ENCODE measurements around the gene MEF2B. TPM values are rescaled to one million over a fixed set of nuclear protein-coding genes. Genes with fewer than 3 reads are reported as not detected.

The MEF2B gene
- total RNA-seq, 6 donors from 2014 or later, result 2.0 to 3.9 (median 3.1) TPM; not detected in 3

DNA sequence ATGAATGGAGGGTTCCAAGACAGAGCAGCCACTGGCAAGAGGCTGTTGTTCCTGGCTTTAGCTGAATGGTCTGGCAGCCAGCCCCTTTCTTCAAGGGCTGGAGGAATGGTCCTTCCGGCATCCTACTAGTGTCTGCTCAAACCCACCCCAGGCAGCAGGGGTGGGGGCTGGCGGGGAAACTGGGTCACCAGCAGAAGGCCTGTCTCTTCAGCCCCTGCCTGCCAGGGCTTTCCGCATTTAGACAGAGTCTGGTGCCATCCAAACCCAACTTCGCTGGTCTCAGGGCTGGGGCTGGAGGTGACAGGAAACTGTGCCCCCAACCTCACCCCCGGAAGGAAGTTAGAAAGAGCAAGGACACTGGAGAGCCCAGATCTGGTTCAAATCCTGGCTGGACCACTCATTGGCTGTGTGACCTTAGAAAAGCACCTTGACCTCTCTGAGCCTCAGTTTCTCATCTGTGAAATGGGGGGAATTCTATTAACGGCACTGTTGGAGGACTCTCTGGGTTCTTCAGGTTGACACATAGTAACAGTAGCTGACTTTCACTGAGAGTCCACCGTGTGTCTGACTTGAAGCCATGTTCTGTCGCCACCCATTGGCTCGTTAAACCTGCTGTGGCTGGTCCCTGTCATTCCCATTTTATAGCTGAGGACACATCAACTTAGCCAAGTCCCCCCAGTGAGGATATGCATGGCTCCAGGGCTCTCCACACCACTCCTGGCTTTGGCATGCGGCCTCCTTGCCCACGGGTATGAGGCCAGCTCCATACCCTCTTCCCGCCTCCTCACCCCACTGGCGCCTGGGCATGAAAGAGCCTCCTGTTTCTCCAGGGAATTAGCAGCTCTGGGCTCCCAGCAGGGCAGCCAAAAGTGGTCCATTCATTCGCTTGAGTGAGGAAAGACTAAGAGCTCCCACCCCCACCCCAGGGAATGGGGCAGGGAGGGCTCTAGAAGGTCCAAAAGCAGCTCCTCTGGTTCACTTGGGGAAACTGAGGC is 35.6 kb upstream of the MEF2B start:
- no peak overlapping the region for H3K4me3 ChIP-seq
- DNase-seq, result no peak
- H3K27me3 ChIP-seq, result peaks cover 0 to 4% (median 0%) of the 10 kb centered on the region in 4 donors
- 43 to 47% methylated on average over 10 to 14 of the region's 14 CpGs for WGBS, 2 donors
- no peak for ATAC-seq (ENCODE audit: low FRiP score in 2 of 2)
- no peak for TF ChIP-seq POLR2A (IDR thresholded peaks at IDR 0.05)
- no peak for TF ChIP-seq EP300 (IDR thresholded peaks at IDR 0.05)
- no peak for TF ChIP-seq POLR2AphosphoS5 (IDR thresholded peaks at IDR 0.05)
- TF ChIP-seq, protein P1, sequence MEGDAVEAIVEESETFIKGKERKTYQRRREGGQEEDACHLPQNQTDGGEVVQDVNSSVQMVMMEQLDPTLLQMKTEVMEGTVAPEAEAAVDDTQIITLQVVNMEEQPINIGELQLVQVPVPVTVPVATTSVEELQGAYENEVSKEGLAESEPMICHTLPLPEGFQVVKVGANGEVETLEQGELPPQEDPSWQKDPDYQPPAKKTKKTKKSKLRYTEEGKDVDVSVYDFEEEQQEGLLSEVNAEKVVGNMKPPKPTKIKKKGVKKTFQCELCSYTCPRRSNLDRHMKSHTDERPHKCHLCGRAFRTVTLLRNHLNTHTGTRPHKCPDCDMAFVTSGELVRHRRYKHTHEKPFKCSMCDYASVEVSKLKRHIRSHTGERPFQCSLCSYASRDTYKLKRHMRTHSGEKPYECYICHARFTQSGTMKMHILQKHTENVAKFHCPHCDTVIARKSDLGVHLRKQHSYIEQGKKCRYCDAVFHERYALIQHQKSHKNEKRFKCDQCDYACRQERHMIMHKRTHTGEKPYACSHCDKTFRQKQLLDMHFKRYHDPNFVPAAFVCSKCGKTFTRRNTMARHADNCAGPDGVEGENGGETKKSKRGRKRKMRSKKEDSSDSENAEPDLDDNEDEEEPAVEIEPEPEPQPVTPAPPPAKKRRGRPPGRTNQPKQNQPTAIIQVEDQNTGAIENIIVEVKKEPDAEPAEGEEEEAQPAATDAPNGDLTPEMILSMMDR (IDR thresholded peaks at IDR 0.05), result no peak
- peaks cover 11 to 17% (median 12%) of the 10 kb centered on the region in 4 donors for H3K4me1 ChIP-seq
- H3K27ac ChIP-seq, result no peak overlapping the region
- peaks cover 0 to 12% (median 4%) of the 10 kb centered on the region in 4 donors for H3K36me3 ChIP-seq
- no peaks in the 10 kb centered on the region for H3K9me3 ChIP-seq

DNA sequence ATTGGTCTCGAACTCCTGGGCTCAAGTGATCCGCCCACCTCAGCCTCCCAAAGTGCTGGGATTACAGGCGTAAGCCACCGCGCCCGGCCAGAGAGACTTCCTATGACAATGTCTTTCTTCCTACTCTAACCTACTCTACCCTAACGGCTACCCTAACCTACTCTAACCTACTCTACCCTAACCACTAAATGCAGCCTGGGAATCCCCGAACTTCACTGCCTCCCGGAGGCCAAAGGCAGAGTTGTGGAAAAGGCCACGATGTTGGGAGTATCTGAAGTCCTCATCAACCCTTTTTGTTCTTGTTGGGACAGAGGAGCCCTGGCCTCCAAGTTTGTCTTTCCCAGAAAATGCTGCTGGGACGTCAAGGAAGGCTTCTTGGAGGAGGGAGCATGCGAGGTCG is 34.1 kb upstream of the MEF2B start:
- Histone ChIP-seq H3K9me3 (no peaks in the 10 kb centered on the region), H3K27me3 (peaks cover 0 to 4% (median 0%) of the 10 kb centered on the region in 4 donors), H3K36me3 (peaks cover 0 to 18% (median 11%) of the 10 kb centered on the region in 4 donors), H3K4me3 (no peak overlapping the region), H3K4me1 (peaks cover 11 to 17% (median 12%) of the 10 kb centered on the region in 4 donors), H3K27ac (no peak overlapping the region)
- ATAC-seq (ENCODE audit: low FRiP score in 2 of 2) (no peak), DNase-seq (no peak)
- TF ChIP-seq, protein P1 (IDR thresholded peaks at IDR 0.05), result no peak
- TF ChIP-seq EP300 (IDR thresholded peaks at IDR 0.05) (no peak), POLR2AphosphoS5 (IDR thresholded peaks at IDR 0.05) (no peak), POLR2A (IDR thresholded peaks at IDR 0.05) (no peak)
- 72% methylated on average over 13 of the region's 13 CpGs for WGBS, 2 donors

DNA sequence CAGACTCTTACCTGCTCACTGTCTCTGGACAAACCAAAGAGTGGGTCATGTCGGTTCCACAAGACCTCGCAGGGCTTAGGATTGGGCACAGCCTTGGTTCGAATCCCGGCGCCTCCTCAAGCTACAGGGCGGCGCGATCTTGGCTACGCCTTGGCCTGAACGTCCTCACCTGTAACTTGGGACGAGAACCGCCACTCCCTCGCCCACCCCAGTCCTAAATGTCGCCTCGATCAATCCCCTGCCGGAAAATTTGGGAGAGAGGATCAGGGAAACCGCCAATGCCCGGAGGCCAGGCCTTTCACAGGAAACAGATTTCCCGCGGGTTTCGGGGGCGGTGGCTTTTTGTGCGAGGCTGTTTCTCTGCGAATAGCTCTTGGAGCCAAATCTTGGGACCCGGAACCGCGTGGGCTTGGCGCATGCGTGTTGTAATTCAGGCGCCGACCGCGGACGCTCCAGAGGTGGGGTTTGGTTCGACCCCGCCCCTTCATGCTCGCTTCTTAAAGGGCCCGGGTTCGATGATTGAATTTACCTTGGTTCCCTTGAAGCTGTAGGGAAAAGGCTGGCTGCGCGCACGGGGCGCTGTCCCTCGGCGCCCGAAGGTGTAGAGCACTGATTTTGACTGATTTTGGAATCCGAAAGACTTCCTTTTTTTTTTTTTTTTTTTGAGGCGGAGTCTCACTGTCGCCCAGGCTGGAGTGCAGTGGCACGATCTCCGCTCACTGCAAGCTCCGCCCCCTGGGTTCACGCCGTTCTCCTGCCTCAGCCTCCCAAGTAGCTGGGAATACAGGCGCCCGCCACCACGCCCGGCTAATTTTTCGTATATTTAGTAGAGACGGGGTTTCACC is 33.2 kb upstream of the MEF2B start, which contains the start of gene NR2C2AP:
NR2C2AP (minus strand) TSS at position 403 of the 845 bp plus-strand sequence; CDS start at position 49, 354 bp downstream.
- DNase-seq (peak; percentile 91 to 94), ATAC-seq (ENCODE audit: low FRiP score in 2 of 2) (peak; percentile 88 to 97)
- TF ChIP-seq, protein P1 (IDR thresholded peaks at IDR 0.05), result no peak
- TF ChIP-seq POLR2A (IDR thresholded peaks at IDR 0.05), result peak in 2 of 4 donors; percentile 7 to 40
- TF ChIP-seq EP300 (IDR thresholded peaks at IDR 0.05), result no peak
- peak in 1 of 2 donors; percentile 53 for TF ChIP-seq POLR2AphosphoS5 (IDR thresholded peaks at IDR 0.05)
- 4 to 15% methylated on average over 27 to 57 of the region's 60 CpGs for WGBS, 2 donors
- H3K27me3 ChIP-seq, result peaks cover 0 to 3% (median 0%) of the 10 kb centered on the region in 4 donors
- H3K9me3 ChIP-seq, result no peaks in the 10 kb centered on the region
- peak within 1 kb of the TSS; percentile 74 to 84 (median 76) for H3K27ac ChIP-seq
- peaks cover 11 to 17% (median 12%) of the 10 kb centered on the region in 4 donors for H3K4me1 ChIP-seq
- peak within 1 kb of the TSS; percentile 62 to 88 (median 70) for H3K4me3 ChIP-seq
- peaks cover 0 to 27% (median 20%) of the 10 kb centered on the region in 4 donors for H3K36me3 ChIP-seq

DNA sequence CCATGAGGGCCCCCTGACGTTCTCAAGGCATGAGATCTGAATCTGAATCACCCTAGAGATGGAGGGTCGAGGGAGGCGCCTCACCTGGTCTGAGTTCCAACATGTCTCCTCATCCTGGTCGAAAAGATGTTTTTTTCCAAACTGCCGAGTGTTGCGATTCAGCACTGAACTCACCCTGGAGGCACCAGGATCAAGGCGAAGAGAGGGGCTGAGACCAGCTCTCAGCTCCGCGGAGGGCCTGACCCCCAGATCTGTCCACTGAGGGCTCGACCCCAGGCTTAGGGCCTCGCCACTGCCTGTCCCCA is 32.6 kb upstream of the MEF2B start:
- no peak for TF ChIP-seq POLR2A (IDR thresholded peaks at IDR 0.05)
- no peak for TF ChIP-seq EP300 (IDR thresholded peaks at IDR 0.05)
- TF ChIP-seq, protein P1 (IDR thresholded peaks at IDR 0.05), result no peak
- no peak for TF ChIP-seq POLR2AphosphoS5 (IDR thresholded peaks at IDR 0.05)
- no peaks in the 10 kb centered on the region for H3K27me3 ChIP-seq
- H3K4me3 ChIP-seq, result peak overlapping the region; percentile 62 to 88 (median 70)
- H3K9me3 ChIP-seq, result no peaks in the 10 kb centered on the region
- DNase-seq, result no peak
- ATAC-seq (ENCODE audit: low FRiP score in 2 of 2), result no peak
- peaks cover 0 to 33% (median 26%) of the 10 kb centered on the region in 4 donors for H3K36me3 ChIP-seq
- 19% methylated on average over 11 of the region's 11 CpGs; no CpG with 5 or more reads in 1 of the 2 donors for WGBS, 2 donors
- H3K27ac ChIP-seq, result peak overlapping the region; percentile 74 to 84 (median 76)
- peaks cover 11 to 17% (median 12%) of the 10 kb centered on the region in 4 donors for H3K4me1 ChIP-seq
